CD4-positive, alpha-beta T cell treated with Interleukin-4 for 1 hour (primary cell): ENCODE data around the gene SCN1B.
"Not testable (repeated sequence)": the region's sequence is repeated elsewhere in the genome, so short reads cannot be mapped to it uniquely, and the experiment has no call there.

Source experiments
- DNase-seq, 2 donors: peaks; one replicate each; pipeline ENCODE4 v3.0.0-alpha.2; 2020 to 2022

SCN1B gene

DNA sequence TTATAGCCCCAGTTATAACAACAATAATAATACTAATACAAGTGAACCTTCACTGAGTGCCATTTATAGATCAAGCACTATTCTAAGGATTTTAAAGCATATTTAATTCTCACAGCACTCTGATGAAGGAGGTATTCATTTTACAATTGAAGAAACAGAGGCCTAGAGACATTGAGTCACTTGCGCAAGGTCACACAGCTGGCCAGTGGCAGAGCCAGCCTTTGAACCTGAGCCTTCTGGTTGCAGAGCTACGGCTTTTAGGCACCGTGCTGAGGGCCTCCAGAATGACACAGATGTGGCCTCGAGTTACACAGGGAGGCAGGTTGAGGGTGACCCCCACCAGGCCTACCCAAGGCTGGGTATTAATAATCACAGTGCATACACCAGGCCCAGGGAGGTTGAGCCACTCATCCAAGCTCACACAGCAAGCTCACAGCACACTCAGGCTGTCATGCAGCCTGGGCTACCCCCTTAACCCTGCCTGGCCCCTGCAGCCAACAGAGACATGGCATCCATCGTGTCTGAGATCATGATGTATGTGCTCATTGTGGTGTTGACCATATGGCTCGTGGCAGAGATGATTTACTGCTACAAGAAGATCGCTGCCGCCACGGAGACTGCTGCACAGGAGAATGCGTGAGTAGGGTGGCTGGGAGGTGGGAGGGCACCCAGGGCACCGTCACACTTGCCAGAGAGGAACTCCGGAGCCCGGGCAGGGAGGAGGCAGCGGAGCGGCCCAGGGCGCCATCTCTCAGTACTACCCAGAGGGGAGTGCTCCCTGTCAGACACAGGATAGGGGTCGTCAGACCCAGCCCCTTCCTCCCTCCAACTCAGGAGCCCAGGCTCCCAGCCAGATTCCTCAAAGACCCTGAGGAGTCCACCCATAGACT, 8.6 kb downstream of the SCN1B start:
- no peak for DNase-seq

DNA sequence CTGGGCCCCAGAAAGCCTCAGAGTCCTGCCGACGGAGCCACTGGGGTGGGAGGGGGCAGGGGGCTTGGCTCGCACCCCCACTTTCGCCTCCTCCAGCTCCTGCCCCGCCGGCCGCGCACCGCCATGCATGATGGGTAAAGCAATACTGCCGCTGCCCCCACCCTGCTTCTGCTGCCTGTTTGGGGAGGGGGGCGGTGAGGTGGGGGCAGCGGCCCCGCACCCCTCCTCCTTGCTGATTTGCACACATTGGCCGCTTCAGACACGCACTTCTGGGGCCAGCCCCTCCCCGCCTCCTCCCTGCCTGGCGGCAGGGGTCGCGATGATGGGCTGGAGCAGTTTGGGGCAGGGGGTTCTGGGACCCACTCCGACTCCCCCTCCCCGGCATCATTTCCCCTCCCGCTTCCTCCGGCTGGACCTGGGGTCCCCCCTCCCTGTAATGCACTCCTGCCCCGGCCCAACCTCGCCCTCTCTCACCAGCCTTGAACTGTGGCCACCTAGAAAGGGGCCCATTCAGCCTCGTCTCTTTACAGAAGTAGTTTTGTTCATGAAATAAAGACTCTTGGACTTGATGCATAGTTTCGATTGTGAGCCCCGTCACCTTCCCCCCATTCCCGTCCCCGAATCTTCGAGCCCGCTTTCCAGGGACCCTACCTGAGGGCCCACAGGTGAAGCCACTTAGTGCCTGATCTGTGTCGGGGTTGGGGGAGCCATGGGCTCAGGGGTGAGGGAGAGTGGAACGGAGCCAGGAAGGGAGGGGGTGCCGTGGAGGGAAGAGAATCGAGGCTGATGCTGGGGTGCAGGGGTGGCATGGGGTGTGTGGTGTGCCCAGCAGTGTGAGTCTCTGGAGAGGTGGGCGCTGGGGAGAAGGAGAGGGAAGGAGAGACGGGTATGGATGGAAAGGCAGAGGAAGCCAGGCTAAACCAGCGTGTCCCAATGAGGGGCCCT, 9.9 kb downstream of the SCN1B start:
- DNase-seq, result no peak

DNA sequence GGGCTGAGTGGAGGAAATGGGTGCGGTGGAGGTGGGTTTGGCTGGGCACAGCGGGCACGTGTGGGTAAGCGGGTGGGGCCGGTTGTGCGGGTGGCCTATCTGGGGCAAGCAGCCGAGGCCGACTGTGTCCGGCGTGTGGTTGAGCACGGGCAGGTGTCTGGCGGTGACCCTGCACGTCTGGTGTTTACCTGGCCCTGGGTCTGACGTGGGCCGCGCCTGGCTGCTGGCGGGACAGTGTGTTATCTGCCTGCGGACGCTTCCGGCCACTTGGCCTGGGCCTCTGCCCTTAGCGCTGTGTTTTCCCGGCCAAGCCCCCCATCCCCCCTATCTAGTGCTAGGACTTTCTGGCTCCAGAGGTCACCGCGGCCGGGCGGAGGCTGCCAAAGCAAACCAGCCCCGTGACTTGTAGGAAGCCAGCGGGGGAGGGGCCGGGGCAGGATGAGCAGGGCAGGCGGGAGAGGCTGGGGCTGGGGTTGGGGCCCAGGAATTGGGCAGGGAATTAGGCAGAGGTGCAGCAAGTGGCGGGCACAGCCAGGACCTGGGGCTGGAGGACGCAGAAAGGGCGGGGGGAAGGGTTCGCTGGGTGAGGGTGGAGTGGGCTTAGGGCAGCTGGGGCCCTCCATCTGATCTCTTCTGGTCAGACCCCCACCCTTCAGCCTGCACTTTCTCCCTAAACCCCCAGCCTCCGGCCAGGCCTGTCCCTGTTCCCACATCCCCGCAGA, 10.7 kb downstream of the SCN1B start:
- DNase-seq, result peak; percentile 22 to 24

DNA sequence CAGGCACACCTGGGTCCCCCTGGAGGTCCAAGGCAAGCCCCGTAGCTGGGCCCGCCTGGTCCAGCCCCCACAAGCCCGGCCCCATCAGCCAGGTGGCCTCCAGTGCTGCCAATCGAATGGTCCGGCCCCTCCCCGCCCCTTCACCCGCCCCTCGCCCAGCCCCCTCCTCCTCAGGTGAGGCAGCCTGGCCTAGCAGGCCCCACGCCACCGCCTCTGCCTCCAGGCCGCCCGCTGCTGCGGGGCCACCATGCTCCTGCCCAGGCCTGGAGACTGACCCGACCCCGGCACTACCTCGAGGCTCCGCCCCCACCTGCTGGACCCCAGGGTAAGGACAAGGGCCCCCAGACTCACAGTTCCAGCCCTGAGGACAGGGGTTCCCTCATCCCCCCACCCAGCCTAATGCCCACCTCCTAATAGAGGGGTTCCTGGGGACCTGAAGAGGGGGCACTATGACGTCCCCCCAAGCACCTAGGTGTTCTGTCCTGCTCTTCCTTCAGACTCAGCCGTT, 11.3 kb downstream of the SCN1B start, which contains the start of gene HPN:
TSS of gene HPN (plus strand) at position 174 of the 508 bp plus-strand sequence. CDS start 786 bp downstream, outside the sequence.
- DNase-seq, result no peak

DNA sequence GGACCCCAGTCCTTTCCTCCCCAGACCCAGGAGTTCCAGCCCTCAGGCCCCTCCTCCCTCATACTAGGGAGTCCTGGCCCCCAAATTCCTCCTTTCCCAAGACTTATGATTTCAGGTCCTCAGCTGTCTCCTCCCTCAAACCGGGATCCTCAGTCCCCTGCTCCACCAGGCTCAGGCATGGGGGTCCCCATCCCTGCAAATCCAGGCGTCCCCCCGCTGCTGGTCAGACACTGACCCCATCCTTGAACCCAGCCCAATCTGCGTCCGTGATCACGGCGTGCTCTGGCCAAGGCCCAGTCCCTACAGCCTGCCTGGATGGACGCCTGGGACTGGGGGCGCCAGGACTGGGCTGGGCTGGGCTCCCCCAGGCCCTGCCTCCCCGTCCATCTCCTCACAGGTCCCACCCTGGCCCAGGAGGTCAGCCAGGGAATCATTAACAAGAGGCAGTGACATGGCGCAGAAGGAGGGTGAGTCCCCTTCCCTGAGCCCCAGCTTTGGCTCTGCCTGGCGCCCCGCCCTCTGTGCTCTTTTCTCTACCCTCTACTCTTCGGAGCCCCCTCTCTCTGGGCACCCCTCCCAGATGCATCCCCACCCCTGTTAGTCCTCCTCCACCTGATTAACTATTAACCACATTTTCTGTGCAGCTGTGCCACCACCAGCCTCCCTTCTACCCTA, 11.9 kb downstream of the SCN1B start:
- DNase-seq, result no peak

DNA sequence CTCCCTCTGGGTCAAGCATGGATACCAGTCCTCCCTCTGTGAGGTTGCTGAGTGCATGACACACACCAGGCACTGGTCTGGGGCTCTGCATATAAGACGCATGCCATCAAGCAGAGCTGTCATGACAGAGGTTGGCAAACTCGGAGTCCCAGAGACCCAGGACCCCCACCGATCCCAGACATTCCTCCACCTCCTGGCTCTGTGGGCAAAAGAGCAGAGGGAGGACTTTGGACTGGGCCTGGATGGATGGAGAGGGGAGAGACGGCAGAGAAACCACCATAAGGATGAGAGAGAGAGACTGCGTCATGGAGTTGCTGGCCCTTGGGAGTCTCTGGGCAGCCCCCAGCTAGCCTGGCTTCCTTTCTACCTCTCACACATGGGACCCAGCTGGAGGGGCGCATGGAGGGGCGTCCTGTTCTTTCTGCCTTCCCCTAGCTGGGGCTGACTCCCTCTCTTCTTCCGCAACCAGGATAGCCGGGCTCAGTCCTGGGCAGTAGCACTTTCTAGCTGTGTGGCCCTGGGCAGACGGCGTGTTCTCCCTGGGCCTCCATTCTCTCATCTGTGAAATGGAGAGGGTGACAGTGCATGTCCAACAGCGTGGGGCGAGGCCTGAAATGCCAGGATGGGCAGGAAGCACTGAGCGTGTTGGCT, 12.8 kb downstream of the SCN1B start:
- no peak for DNase-seq

DNA sequence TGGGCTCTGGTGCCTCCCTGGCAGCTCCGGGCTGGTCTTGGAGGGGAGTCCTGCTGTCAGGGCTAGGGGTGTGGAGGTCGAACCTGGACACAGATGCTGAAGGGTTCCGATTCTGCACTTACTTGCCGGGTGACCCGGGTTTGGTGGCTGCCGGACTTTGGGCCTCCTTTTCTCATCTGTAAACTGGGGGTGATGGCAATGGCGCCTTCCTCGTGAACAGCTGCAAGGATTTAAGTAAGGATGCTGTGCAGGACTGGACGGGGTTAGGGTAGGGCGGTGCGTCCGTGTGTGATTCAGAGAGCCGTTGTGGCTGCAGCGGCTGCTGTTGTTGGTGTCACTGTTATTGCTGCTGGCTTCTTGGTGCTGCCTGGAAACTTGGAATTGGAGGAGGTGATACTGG, 13.6 kb downstream of the SCN1B start:
- DNase-seq, result no peak

DNA sequence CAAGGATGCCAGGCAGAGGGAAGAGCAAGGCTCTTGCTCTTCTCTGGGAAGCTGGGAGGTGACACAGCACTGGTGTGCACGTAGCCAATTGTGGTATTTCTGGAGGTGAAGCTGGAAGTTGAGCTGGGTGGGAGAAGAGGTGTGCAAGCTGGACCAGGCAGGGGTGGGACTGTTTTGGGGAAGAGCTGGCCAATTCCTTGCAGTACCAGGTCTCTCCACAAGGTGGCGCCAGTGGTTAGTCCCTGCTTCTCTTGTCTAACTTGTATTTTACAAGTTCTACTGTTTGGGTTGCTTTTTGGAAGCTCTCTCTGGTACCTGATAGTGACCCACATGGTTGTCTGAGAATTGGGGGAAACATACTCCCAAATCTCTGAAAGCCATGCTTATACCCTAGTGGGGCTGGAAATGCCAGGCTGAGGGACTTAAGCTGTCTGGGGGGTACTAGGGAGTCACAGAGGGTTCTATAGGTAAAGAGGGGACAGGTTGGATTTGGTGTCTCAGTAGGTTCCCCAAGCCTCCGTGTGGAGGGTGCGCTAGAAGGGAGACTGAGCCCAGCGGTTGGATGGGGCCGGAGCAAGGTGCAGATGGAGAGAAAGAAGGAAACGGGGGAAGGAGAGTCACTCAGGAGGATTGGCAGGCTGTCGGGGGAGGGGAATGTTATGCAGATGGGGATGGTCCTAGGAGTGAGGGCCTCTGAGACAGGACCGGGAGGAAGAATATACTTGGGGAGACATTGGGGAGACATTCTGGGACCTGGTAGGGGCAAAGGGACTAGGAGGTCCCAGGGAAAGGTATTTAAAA, 14.2 kb downstream of the SCN1B start:
- peak; percentile 58 to 59 for DNase-seq

DNA sequence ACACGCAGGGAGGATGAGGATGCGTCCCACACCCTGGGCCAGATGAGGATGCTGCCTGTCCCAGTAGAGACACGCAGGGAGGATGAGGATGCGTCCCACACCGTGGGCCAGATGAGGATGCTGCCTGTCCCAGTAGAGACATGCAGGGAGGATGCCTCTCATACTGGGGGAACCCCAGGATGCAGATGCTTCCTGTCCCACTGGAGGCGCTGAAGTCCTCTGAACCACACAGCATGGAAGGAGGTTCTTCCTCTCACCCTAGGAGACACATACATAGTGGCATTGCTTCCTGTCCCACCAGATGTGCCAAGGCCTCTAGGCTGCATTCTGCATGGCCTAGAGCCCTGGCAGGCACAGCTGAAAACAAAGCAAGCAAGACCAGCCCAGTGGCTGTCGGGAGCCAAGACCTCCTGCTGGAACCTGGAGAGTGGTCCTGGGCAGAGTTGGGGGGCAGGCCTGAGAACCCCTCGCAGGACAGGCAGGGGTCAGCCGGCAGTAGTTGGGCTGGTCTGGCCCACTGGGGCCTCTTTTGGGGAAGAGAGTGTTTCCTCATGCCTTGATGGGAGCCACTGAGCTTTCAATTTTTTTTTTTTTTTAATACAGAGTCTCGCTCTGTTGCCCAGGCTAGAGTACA, 15.5 kb downstream of the SCN1B start:
- DNase-seq, result peak; percentile 40 to 55

DNA sequence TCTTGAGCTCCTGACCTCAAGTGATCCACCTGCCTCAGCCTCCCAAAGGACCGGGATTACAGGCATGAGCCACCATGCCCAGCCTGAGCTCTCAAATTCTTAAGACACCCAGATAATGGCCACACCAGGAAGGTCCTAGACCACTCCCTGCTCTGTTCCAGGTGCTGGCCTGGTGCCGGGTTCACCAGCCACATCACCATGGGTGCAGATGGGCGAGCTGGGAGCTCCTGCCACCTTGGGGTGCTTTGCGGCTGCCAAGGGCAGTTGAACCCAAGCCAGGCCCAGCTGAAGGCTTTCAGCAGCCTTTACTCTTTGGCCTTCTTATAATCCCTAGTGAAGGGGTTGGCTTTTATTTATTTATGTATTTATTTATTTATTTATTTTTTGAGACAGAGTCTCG, 16.2 kb downstream of the SCN1B start:
- DNase-seq, result no peak

DNA sequence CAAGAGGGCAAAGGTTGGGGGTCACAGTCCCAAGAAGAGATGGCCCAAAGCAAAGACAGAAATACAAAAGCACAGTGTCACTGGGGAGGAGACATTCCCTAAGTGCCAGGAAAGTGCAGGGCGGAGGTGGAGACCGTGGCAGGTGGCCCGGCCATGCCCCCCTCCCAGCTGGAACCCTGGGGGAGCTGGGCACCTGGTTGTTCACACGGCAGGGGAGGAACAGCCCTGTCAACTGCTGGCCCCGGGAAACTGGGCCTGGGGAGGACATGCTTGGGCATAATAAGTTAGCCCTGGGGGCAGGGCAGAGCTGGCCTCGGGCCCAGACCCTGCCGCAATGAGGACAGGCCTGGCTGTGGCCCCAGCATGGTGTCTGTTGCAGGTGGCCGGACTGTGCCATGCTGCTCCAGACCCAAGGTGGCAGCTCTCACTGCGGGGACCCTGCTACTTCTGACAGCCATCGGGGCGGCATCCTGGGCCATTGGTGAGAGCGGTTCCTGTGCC, 18.7 kb downstream of the SCN1B start:
- no peak for DNase-seq

DNA sequence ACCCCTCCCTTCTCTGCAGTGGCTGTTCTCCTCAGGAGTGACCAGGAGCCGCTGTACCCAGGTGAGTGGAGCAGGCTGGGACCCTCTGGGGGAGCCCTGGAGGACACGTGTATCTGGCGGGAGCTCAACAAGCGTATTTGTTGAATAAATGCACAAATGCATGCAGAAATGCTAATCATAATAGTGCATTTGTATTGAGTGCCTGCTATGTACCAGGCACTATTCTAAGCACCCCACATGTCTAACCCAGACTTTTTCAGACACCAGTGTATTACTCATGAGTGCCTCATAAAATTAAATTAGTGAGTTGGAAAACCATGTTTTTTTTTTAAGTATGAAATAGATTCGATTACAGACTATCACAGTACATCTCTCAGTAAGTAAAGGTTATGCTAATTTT, 19.2 kb downstream of the SCN1B start:
- DNase-seq, result no peak

DNA sequence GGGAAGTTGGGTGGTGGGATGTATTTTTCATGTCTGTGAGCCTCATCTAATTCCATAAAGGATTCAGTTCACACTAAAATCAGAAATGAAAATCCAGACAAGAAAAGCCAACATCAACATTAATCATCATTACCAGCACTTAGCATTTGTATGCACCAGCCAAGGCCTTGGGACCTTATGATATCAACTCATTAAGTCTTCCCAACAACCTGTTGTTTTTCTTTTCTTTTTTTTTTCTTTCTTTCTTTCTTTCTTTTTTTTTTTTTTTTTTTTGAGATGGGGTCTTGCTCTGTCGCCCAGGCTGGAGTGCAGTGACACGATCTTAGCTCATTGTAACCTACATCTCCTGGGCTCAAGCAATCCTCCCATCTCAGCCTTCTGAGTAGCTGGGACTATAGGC, 20.4 kb downstream of the SCN1B start:
- DNase-seq, result not testable (repeated sequence)

DNA sequence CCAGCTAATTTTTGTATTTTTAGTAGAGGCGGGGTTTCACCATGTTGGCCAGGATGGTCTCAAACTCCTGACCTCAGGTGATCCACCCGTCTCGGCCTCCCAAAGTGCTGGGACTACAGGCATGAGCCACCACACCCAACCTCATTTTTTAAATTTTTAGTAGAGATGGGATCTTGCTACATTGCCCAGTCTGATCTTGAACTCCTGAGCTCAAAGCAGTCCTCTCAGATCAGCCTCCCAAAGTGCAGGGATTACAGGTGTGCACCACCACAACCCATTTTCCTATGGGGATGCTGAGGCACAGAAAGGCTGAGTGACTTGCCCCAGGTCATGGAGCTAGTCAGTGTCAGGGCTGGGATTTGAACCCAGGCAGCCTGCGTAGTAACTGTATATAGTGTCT, 21.0 kb downstream of the SCN1B start:
- DNase-seq, result not testable (repeated sequence)

DNA sequence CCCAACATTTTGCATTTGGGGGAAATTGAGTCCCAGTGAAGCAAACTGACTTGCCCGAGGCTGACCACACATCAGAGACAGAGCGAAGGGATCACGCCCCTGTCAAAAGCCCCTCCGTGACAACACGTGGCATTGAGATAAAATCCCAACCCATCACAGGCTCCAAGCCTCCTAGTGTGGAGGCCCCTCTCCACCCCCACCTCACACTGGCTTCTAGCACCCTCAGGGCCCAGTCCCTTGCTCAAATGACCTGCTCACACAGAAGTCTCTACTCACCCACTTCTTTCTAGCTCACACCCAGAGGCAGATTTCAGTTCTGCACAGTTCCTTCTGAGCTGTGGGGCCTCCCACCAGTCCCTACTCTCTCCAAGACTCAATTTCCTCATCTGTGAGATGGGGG, 21.5 kb downstream of the SCN1B start:
- DNase-seq, result no peak

DNA sequence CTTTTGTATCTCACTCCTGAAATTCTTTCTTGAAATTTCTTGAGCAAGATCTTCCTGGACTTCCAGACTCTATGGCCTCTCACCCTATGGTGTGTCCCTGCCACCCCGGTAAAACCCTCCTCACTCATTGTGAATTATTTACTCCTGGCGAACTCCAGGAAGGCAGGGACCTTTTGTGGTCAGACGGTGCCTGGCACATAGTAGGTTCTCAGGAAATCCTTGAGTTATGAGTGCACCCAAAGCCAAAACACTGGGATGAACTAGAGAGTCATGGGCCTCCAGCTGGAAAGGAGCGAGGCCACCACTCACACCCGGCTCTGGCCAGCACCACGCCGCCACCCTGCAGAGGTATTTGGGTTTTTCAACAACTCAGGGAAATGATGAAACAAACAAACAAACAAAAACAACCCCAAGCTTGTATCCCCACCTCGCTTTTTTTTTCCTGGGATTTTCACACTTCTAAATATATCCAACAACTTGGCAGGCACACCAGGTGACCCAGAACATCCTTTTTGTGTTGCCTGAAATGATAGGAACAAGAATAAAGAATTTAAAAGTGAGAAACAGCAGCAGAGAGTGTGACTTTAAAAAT, 22.4 kb downstream of the SCN1B start:
- no peak for DNase-seq

DNA sequence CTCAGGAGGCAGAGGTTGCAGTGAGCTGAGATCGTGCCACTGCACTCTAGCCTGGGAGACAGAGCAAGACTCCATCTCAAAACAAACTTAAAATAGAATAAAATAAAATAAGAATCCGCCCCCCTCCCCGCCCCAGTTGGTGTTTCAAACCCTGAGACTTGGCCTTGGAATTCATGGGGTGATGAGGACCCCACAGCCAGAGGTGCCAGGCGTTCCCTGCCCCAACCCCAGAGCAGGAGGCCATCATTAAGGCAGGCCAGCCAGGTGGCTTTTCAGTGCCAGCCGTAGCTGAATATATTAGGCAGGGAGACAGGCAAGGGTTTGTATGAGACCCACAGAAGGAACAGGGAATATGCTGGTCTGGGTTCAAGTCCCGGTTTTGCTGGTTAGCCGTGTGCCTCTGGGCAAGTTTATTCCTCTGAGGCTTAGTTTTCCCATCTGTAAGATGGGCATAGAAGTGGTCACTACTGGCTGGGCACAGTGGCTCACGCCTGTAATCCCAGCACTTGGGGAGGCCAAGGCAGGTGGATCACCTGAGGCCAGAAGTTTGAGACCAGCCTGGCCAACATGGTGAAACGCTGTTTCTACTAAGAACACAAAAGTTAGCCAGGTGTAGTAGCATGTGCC, 23.5 kb downstream of the SCN1B start:
- DNase-seq, result no peak

DNA sequence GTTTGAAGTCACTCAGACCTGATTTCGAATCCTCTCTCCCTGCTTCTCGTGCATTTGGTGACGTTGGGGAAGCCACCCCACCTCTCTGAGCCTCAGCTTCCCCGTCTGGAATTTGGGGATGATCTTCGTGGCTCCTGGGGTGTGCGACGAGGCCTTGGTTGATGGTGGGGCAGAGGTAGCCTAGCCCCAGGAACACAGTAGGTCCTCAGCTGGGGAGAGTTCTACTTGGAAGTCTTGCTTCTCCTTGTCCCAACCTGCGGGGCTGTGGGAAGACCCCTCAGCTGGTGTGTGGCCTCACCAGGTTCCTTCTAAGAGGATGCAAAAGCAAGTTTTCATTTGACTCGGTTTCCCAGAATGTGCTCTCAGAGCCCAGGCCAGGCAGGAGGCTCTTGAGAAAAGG, 24.4 kb downstream of the SCN1B start:
- no peak for DNase-seq

DNA sequence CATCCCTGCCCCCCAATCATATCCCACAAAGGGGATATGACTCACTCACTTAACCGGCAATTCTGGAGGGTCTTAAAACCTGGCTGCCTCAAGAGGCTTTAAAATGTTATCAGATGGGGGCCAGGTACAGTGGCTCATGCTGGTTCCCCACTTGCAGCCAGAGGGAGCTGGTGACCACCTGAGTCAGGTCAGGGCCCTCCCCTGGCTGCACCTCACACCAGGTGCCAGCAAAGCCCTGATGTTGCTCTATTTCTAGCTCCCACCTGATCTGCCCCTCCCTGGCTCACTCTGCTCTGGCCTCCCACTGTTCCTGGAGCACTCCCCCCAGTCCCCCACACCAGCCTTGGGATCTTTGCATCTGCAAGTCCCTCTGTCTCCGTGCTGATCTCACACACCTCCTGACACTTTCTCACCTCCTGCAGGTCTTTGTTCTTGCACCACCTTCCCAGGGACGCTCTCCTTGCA, 25.5 kb downstream of the SCN1B start:
- no peak for DNase-seq
